HL-60/S4 (cell line): Measurements from ENCODE around the gene IPCEF1.
"Not testable (repeated sequence)": the region's sequence is repeated elsewhere in the genome, so short reads cannot be mapped to it uniquely, and the experiment has no call there.

ENCODE experiments used
- in situ Hi-C: fragments of 300-500 bp; cut with MboI; formaldehyde crosslinking; loops from 2 replicates; pipeline ENCODE4 v1.14.3; 2022; ENCODE audit warnings: low sequenced_read_pairs

IPCEF1 gene

GRCh38 chr6:154230393-154230792 lies 126.2 kb downstream of the IPCEF1 start:
- in situ Hi-C loops, result no loop called here

- in situ Hi-C loops, result no loop called here
Observed at GRCh38 chr6:154229786-154230185, 126.8 kb downstream of the IPCEF1 start.

- in situ Hi-C loops, result no loop called here
Observed at GRCh38 chr6:154228521-154228905, 128.1 kb downstream of the IPCEF1 start.

GRCh38 chr6:154227862-154228520 lies 128.6 kb downstream of the IPCEF1 start:
- in situ Hi-C loops, result no loop called here

GRCh38 chr6:154226461-154226860 lies 130.1 kb downstream of the IPCEF1 start:
- in situ Hi-C loops, result no loop called here

- in situ Hi-C loops, result no loop called here
Observed at GRCh38 chr6:154223296-154223695, 133.3 kb downstream of the IPCEF1 start.

GRCh38 chr6:154222716-154223115 lies 133.9 kb downstream of the IPCEF1 start:
- in situ Hi-C loops, result no loop called here

- in situ Hi-C loops, result no loop called here
Observed at GRCh38 chr6:154219250-154219649, 137.4 kb downstream of the IPCEF1 start.

GRCh38 chr6:154218787-154219186 lies 137.8 kb downstream of the IPCEF1 start:
- in situ Hi-C loops, result no loop called here

- in situ Hi-C loops, result no loop called here
Observed at GRCh38 chr6:154218301-154218700, 138.3 kb downstream of the IPCEF1 start.

GRCh38 chr6:154213782-154214181 lies 142.8 kb downstream of the IPCEF1 start:
- in situ Hi-C loops, result no loop called here

- in situ Hi-C loops, result no loop called here
Observed at GRCh38 chr6:154210678-154211077, 145.9 kb downstream of the IPCEF1 start.

GRCh38 chr6:154209555-154209954 lies 147.0 kb downstream of the IPCEF1 start:
- in situ Hi-C loops, result no loop called here

GRCh38 chr6:154206996-154207395 lies 149.6 kb downstream of the IPCEF1 start:
- in situ Hi-C loops, result no loop called here

GRCh38 chr6:154206141-154206540 lies 150.5 kb downstream of the IPCEF1 start:
- in situ Hi-C loops, result no loop called here

- in situ Hi-C loops, result no loop called here
Observed at GRCh38 chr6:154202958-154203357, 153.6 kb downstream of the IPCEF1 start.

- in situ Hi-C loops, result no loop called here
Observed at GRCh38 chr6:154202339-154202738, 154.3 kb downstream of the IPCEF1 start.

- in situ Hi-C loops, result not testable (repeated sequence)
Observed at GRCh38 chr6:154201688-154202087, 154.9 kb downstream of the IPCEF1 start.

- in situ Hi-C loops, result no loop called here
Observed at GRCh38 chr6:154197196-154197860, 159.3 kb downstream of the IPCEF1 start.

GRCh38 chr6:154196333-154196885 lies 160.2 kb downstream of the IPCEF1 start:
- in situ Hi-C loops, result no loop called here

GRCh38 chr6:154187714-154188113 lies 168.9 kb downstream of the IPCEF1 start:
- in situ Hi-C loops, result no loop called here

- in situ Hi-C loops, result no loop called here
Observed at GRCh38 chr6:154187203-154187602, 169.4 kb downstream of the IPCEF1 start.
